Measurements from ENCODE around the gene ELFN1.

GRCh38 chr7:1732072-1732471 is 62.0 kb downstream of the ELFN1 start:
- TF ChIP-seq CTCF (IDR thresholded peaks at IDR 0.05), result no peak
- TF ChIP-seq POLR2A (IDR thresholded peaks at IDR 0.05), result no peak
- no peak for TF ChIP-seq EP300 (IDR thresholded peaks at IDR 0.05)
- TF ChIP-seq POLR2AphosphoS5 (IDR thresholded peaks at IDR 0.05), result no peak

Data from gastroesophageal sphincter (tissue), 3 donors.